H1 (cell line): ENCODE measurements around the gene HOXD11.
A peak's percentile ranks its signal among the peaks of the same experiment; 100 is the strongest.

Experiments used
- CHD1 ChIP-seq: IDR thresholded peaks from 2 replicates; pipeline ENCODE4 v1.6.1; 2012; ENCODE audit warnings: low read depth, low read length, improper control_type of control experiment
- CTCF ChIP-seq, 3 experiments: IDR thresholded peaks; 1 replicate in 2 of 3; 2 replicates in 1 of 3; pipeline versions ENCODE4 v1.5.1 to v1.6.1; 2011; ENCODE audit warnings: low read length in 3 of 3, mild to moderate bottlenecking in 3 of 3, inconsistent platforms in 2 of 3, low read depth in 1 of 3, moderate library complexity in 1 of 3; ENCODE audit not compliant: insufficient read depth in 1 of 3; ENCODE audit errors: control extremely low read depth in 1 of 3
- EP300 ChIP-seq, 2 experiments: IDR thresholded peaks; 1 replicate in 1 of 2; 2 replicates in 1 of 2; pipeline ENCODE4 v1.6.1; 2011 to 2012; ENCODE audit warnings: low read depth in 2 of 2, low read length in 2 of 2, mild to moderate bottlenecking in 2 of 2, borderline replicate concordance in 1 of 2, inconsistent platforms in 1 of 2, moderate library complexity in 1 of 2
- EZH2 ChIP-seq: fragments of 200-600 bp; sonication (generic); IDR thresholded peaks from 2 replicates; pipeline ENCODE4 v1.7.1; 2012; ENCODE audit warnings: low read depth, mild to moderate bottlenecking, moderate library complexity, low read length, inconsistent platforms; ENCODE audit not compliant: severe bottlenecking
- JUND ChIP-seq: IDR thresholded peaks from 2 replicates; pipeline ENCODE4 v1.6.1; 2011; ENCODE audit warnings: mild to moderate bottlenecking, improper control_type of control experiment, low read length
- POLR2A ChIP-seq, 2 experiments: IDR thresholded peaks; 1 replicate in 1 of 2; 2 replicates in 1 of 2; pipeline ENCODE4 v1.6.1; 2011; ENCODE audit warnings: low read depth in 2 of 2, low read length in 2 of 2, mild to moderate bottlenecking in 2 of 2; ENCODE audit errors: control extremely low read depth in 1 of 2
- POLR2AphosphoS5 ChIP-seq: IDR thresholded peaks from 2 replicates; pipeline ENCODE4 v1.6.1; 2011; ENCODE audit warnings: low read depth, low read length
- ZNF274 ChIP-seq: IDR thresholded peaks from 2 replicates; pipeline ENCODE4 v1.7.0; 2012; ENCODE audit warnings: low read length, borderline replicate concordance; ENCODE audit errors: extremely low read depth

- TF ChIP-seq EP300 (IDR thresholded peaks at IDR 0.05; ENCODE audit: borderline replicate concordance in 1 of 2, low read depth in 2 of 2, low read length in 2 of 2) (no peak), CTCF (IDR thresholded peaks at IDR 0.05; ENCODE audit: control extremely low read depth in 1 of 3, insufficient read depth in 1 of 3, low read depth in 1 of 3, low read length in 3 of 3) (no peak), CHD1 (no peak), EZH2 (peak; percentile 80), ZNF274 (no peak), JUND (no peak), POLR2A (IDR thresholded peaks at IDR 0.05; ENCODE audit: control extremely low read depth in 1 of 2, low read depth in 2 of 2, low read length in 2 of 2) (no peak), POLR2AphosphoS5 (no peak)
These were observed 24.6 kb upstream of the HOXD11 start for GRCh38 chr2:176082525-176082823.
